ENCODE measurements around the gene HPSE2. TPM values are rescaled to one million over a fixed set of nuclear protein-coding genes. Genes with fewer than 3 reads are reported as not detected.
A peak's percentile ranks its signal among the peaks of the same experiment; 100 is the strongest.

Gene HPSE2
- total RNA-seq, 4 donors from 2014 or later = 32.3 to 70.0 (median 43.6) TPM

GRCh38 chr10:98431016-98431415 is 804.6 kb downstream of the HPSE2 start:
- Histone ChIP-seq H3K4me1 (peaks cover 0 to 4% (median 0%) of the 10 kb centered on the region in 4 donors), H3K4me3 (no peak overlapping the region), H3K27me3 (no peaks in the 10 kb centered on the region), H3K36me3 (peaks cover 70 to 94% (median 91%) of the 10 kb centered on the region in 4 donors), H3K27ac (replicated peaks in 1 of 4) (no peak overlapping the region), H3K9me3 (no peaks in the 10 kb centered on the region)
- TF ChIP-seq POLR2AphosphoS5 (IDR thresholded peaks at IDR 0.05) (no peak), POLR2A (IDR thresholded peaks at IDR 0.05; ENCODE audit: low read depth) (no peak), EP300 (IDR thresholded peaks at IDR 0.05) (no peak), CTCF (IDR thresholded peaks at IDR 0.05) (no peak)
- intact Hi-C loops (cut with DNase I) = no loop called here
- WGBS = 90% methylated on average over 3 of the region's 8 CpGs
- no peak for DNase-seq (ENCODE audit: extremely low spot score)

- no peak for TF ChIP-seq POLR2AphosphoS5 (IDR thresholded peaks at IDR 0.05)
- no peak for TF ChIP-seq EP300 (IDR thresholded peaks at IDR 0.05)
- TF ChIP-seq CTCF (IDR thresholded peaks at IDR 0.05) = no peak
- no peak for TF ChIP-seq POLR2A (IDR thresholded peaks at IDR 0.05; ENCODE audit: low read depth)
These were observed 805.2 kb downstream of the HPSE2 start for GRCh38 chr10:98430427-98430826.

GRCh38 chr10:98429320-98430072 is 806.2 kb downstream of the HPSE2 start:
- 96% methylated on average over 14 of the region's 22 CpGs for WGBS
- H3K27me3 ChIP-seq = no peaks in the 10 kb centered on the region
- H3K36me3 ChIP-seq = peaks cover 65 to 95% (median 88%) of the 10 kb centered on the region in 4 donors
- no peak for TF ChIP-seq POLR2A (IDR thresholded peaks at IDR 0.05; ENCODE audit: low read depth)
- H3K4me3 ChIP-seq = no peak overlapping the region
- no peak overlapping the region for H3K27ac ChIP-seq (replicated peaks in 1 of 4)
- intact Hi-C loops (cut with DNase I) = no loop called here
- H3K4me1 ChIP-seq = peaks cover 0 to 4% (median 0%) of the 10 kb centered on the region in 4 donors
- no peak for DNase-seq (ENCODE audit: extremely low spot score)
- H3K9me3 ChIP-seq = no peaks in the 10 kb centered on the region

More at GRCh38 chr10:98430427-98430826, 805.2 kb downstream of the HPSE2 start:
- intact Hi-C loops (cut with DNase I) = no loop called here
- WGBS = 94% methylated on average over 6 of the region's 8 CpGs
- Histone ChIP-seq H3K36me3 (peaks cover 71 to 95% (median 88%) of the 10 kb centered on the region in 4 donors), H3K27ac (replicated peaks in 1 of 4) (no peak overlapping the region), H3K27me3 (no peaks in the 10 kb centered on the region), H3K9me3 (no peaks in the 10 kb centered on the region), H3K4me3 (no peak overlapping the region), H3K4me1 (peaks cover 0 to 4% (median 0%) of the 10 kb centered on the region in 4 donors)
- DNase-seq (ENCODE audit: extremely low spot score) = no peak

- no peaks in the 10 kb centered on the region for H3K27me3 ChIP-seq
- peaks cover 53 to 95% (median 86%) of the 10 kb centered on the region in 4 donors for H3K36me3 ChIP-seq
- TF ChIP-seq POLR2AphosphoS5 (IDR thresholded peaks at IDR 0.05) (no peak), CTCF (IDR thresholded peaks at IDR 0.05) (no peak), EP300 (IDR thresholded peaks at IDR 0.05) (no peak), POLR2A (IDR thresholded peaks at IDR 0.05; ENCODE audit: low read depth) (no peak)
- intact Hi-C loops (cut with DNase I) = no loop called here
- H3K4me3 ChIP-seq = no peak overlapping the region
- peaks cover 0 to 4% (median 0%) of the 10 kb centered on the region in 4 donors for H3K4me1 ChIP-seq
- H3K27ac ChIP-seq (replicated peaks in 1 of 4) = no peak overlapping the region
- H3K9me3 ChIP-seq = no peaks in the 10 kb centered on the region
- 97% methylated on average over 6 of the region's 7 CpGs for WGBS
- no peak for DNase-seq (ENCODE audit: extremely low spot score)
These were observed 808.6 kb downstream of the HPSE2 start for GRCh38 chr10:98427011-98427515.

GRCh38 chr10:98425511-98426352 is 809.9 kb downstream of the HPSE2 start:
- Histone ChIP-seq H3K4me3 (no peak overlapping the region), H3K27me3 (no peaks in the 10 kb centered on the region), H3K9me3 (no peaks in the 10 kb centered on the region), H3K36me3 (peaks cover 46 to 95% (median 80%) of the 10 kb centered on the region in 4 donors), H3K4me1 (peaks cover 0 to 3% (median 0%) of the 10 kb centered on the region in 4 donors), H3K27ac (replicated peaks in 1 of 4) (no peak overlapping the region)
- intact Hi-C loops (cut with DNase I) = no loop called here
- WGBS = 88% methylated on average over 11 of the region's 21 CpGs
- no peak for DNase-seq (ENCODE audit: extremely low spot score)
- no peak for TF ChIP-seq EP300 (IDR thresholded peaks at IDR 0.05)
- TF ChIP-seq CTCF (IDR thresholded peaks at IDR 0.05) = peak; percentile 34 to 66 (median 38)
- TF ChIP-seq POLR2A (IDR thresholded peaks at IDR 0.05; ENCODE audit: low read depth) = no peak
- no peak for TF ChIP-seq POLR2AphosphoS5 (IDR thresholded peaks at IDR 0.05)

Measured in esophagus muscularis mucosa (tissue), 4 donors.